GM12892 (cell line): ENCODE results near the gene TRIO.

Experiments used
- POLR2A ChIP-seq: IDR thresholded peaks from 2 replicates; pipeline ENCODE4 v1.6.1; 2011; ENCODE audit warnings: low read depth, low read length, control low read depth
- POLR2AphosphoS5 ChIP-seq: IDR thresholded peaks from 2 replicates; pipeline ENCODE4 v1.6.1; 2011; ENCODE audit warnings: low read depth, low read length, control low read depth
- TAF1 ChIP-seq: IDR thresholded peaks from 2 replicates; pipeline ENCODE4 v1.6.1; 2011; ENCODE audit warnings: low read depth, mild to moderate bottlenecking, control low read depth, low read length, borderline replicate concordance

- TF ChIP-seq TAF1 (no peak), POLR2AphosphoS5 (no peak), POLR2A (no peak)
Measured at GRCh38 chr5:14231156-14231555, 88.0 kb downstream of the TRIO start.
